Measurements from ENCODE around the gene CABLES2. TPM values are rescaled to one million over a fixed set of nuclear protein-coding genes. Genes with fewer than 3 reads are reported as not detected.

Gene CABLES2
- total and polyA plus RNA-seq, 2 of the 4 experiments (the other 2 are of a cell fraction) = 1.4 to 5.1 TPM

DNA sequence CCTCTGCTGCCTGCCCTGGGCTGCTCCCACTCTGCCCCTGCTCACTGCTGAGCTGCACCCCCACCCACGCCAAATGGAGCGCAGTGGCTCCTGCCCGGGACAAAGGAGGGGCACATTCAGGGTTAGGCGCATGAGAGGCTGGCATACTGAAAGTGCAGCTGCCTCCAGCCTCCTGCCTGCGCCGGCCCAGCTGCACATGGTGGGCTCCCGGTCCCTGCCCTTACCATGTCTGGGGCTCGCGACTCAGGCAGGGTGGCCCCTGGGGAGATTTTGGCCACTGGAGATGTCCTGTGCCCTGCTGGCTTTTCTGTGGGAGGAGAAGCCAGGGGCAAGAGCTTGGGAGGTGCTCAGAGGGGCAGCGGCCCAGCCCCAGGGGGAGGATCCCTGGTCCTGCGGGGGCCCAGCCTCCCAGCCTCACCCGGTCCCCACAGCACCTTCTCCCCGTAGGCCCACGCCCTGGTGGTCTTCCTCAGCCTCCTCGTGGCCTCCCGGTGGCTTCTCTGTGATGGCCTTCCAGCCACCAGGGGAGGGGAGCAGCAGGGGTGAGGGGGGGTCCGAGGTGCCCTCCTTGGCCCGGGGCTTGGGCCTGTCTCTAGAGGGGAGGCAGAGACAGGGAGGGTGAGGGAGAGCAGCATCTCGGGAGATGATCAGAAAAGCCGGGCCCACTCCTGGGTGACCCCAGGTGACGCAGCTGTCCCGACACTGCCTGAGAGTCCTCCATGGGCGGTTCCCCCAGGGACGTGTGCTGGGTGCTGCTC is 8.4 kb upstream of the CABLES2 start:
- intact Hi-C loops (cut with micrococcal nuclease) (no loop called here), in situ Hi-C loops (cut with MboI; ENCODE audit: low sequenced_read_pairs) (no loop called here), dilution Hi-C loops (cut with HindIII; ENCODE audit: low sequenced_read_pairs, unreplicated experiment) (no loop called here)
- H2AK9ac ChIP-seq (replicated peaks; ENCODE audit: low read depth, low read length, poor library complexity) = no peak overlapping the region
- no peaks in the 10 kb centered on the region; the same call in 1 of the 2 replicates for H4K20me1 ChIP-seq (ENCODE audit: insufficient read depth, low read length)
- BruUV-seq (replicated peaks) = no TSS peak
- TF ChIP-seq MAFK (IDR thresholded peaks at IDR 0.05; ENCODE audit: low read depth, low read length) = no peak
- TF ChIP-seq, protein P1, sequence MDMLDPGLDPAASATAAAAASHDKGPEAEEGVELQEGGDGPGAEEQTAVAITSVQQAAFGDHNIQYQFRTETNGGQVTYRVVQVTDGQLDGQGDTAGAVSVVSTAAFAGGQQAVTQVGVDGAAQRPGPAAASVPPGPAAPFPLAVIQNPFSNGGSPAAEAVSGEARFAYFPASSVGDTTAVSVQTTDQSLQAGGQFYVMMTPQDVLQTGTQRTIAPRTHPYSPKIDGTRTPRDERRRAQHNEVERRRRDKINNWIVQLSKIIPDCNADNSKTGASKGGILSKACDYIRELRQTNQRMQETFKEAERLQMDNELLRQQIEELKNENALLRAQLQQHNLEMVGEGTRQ (IDR thresholded peaks at IDR 0.05; ENCODE audit: low read depth, low read length) = no peak
- no peak for TF ChIP-seq NFE2L2 (IDR thresholded peaks at IDR 0.05; ENCODE audit: low read depth, low read length)
- no peak for TF ChIP-seq CHD1 (IDR thresholded peaks at IDR 0.05; ENCODE audit: low read depth, low read length)
- no peak for TF ChIP-seq SMC3 (IDR thresholded peaks at IDR 0.05; ENCODE audit: low read depth, low read length)
- no peak for TF ChIP-seq RFX5 (IDR thresholded peaks at IDR 0.05; ENCODE audit: low read depth, low read length)
- TF ChIP-seq BHLHE40 (IDR thresholded peaks at IDR 0.05; ENCODE audit: low read depth, low read length) = no peak
- no peak for TF ChIP-seq RAD21 (IDR thresholded peaks at IDR 0.05; ENCODE audit: low read length)
- TF ChIP-seq FOS (IDR thresholded peaks at IDR 0.05; ENCODE audit: low read depth, low read length) = no peak
- TF ChIP-seq MXI1 (IDR thresholded peaks at IDR 0.05; ENCODE audit: borderline replicate concordance, low read depth, low read length) = no peak
- TF ChIP-seq CEBPB (IDR thresholded peaks at IDR 0.05; ENCODE audit: low read depth, low read length) = no peak
- TF ChIP-seq, protein P2, sequence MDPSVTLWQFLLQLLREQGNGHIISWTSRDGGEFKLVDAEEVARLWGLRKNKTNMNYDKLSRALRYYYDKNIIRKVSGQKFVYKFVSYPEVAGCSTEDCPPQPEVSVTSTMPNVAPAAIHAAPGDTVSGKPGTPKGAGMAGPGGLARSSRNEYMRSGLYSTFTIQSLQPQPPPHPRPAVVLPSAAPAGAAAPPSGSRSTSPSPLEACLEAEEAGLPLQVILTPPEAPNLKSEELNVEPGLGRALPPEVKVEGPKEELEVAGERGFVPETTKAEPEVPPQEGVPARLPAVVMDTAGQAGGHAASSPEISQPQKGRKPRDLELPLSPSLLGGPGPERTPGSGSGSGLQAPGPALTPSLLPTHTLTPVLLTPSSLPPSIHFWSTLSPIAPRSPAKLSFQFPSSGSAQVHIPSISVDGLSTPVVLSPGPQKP (IDR thresholded peaks at IDR 0.05; ENCODE audit: borderline replicate concordance, low read depth, low read length) = no peak
- no peak for TF ChIP-seq RCOR1 (IDR thresholded peaks at IDR 0.05; ENCODE audit: insufficient replicate concordance, low read length)
- TF ChIP-seq, protein P3, sequence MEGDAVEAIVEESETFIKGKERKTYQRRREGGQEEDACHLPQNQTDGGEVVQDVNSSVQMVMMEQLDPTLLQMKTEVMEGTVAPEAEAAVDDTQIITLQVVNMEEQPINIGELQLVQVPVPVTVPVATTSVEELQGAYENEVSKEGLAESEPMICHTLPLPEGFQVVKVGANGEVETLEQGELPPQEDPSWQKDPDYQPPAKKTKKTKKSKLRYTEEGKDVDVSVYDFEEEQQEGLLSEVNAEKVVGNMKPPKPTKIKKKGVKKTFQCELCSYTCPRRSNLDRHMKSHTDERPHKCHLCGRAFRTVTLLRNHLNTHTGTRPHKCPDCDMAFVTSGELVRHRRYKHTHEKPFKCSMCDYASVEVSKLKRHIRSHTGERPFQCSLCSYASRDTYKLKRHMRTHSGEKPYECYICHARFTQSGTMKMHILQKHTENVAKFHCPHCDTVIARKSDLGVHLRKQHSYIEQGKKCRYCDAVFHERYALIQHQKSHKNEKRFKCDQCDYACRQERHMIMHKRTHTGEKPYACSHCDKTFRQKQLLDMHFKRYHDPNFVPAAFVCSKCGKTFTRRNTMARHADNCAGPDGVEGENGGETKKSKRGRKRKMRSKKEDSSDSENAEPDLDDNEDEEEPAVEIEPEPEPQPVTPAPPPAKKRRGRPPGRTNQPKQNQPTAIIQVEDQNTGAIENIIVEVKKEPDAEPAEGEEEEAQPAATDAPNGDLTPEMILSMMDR (conservative IDR thresholded peaks at IDR 0.05; ENCODE audit: low read depth, low read length) = no peak
- TF ChIP-seq MAZ (IDR thresholded peaks at IDR 0.05; ENCODE audit: borderline replicate concordance, low read depth, low read length) = no peak
- TF ChIP-seq POLR2A (IDR thresholded peaks at IDR 0.05; ENCODE audit: low read depth, low read length) = no peak
- no peaks in the 10 kb centered on the region for H3K36me3 ChIP-seq (ENCODE audit: control insufficient read depth, insufficient read depth, low read length)
- WGBS, 2 experiments (ENCODE audit: extremely low coverage in 2 of 2, insufficient read length in 1 of 2) = 75% methylated on average over 7 of the region's 24 CpGs; no CpG with 5 or more reads in 1 of the 2 experiments
- H2BK15ac ChIP-seq (ENCODE audit: low read depth, low read length) = no peak overlapping the region
- H2AK5ac ChIP-seq (ENCODE audit: low read depth, low read length) = no peak overlapping the region
- no peak overlapping the region for H2BK120ac ChIP-seq (ENCODE audit: low read depth, low read length)
- H4K91ac ChIP-seq (ENCODE audit: insufficient read depth, low read depth, low read length) = no peak overlapping the region
- H3K14ac ChIP-seq (replicated peaks; ENCODE audit: low read depth, low read length) = no peak overlapping the region
- DNase-seq (no peak), ATAC-seq (ENCODE audit: low read depth) (no peak)
- H3K4me3 ChIP-seq (ENCODE audit: insufficient read depth, low read depth, low read length) = no peak overlapping the region
- no peak overlapping the region for H2AFZ ChIP-seq (replicated peaks; ENCODE audit: low read length, poor library complexity)
- H3K4me2 ChIP-seq (ENCODE audit: low read depth, low read length) = no peak overlapping the region
- H3K18ac ChIP-seq (ENCODE audit: low read depth, low read length) = no peak overlapping the region
- no peak overlapping the region for H2BK20ac ChIP-seq (ENCODE audit: low read depth, low read length)
- no peak overlapping the region for H3K56ac ChIP-seq (ENCODE audit: extremely low read depth, insufficient read depth, low read length)
- H3K23ac ChIP-seq (ENCODE audit: low read depth, low read length) = no peak overlapping the region
- H3K9me3 ChIP-seq (ENCODE audit: control insufficient read depth, insufficient read depth, low read length) = no peaks in the 10 kb centered on the region
- H2BK5ac ChIP-seq (ENCODE audit: low read depth, low read length, poor library complexity, severe bottlenecking) = no peak overlapping the region
- no peak overlapping the region for H4K5ac ChIP-seq (ENCODE audit: low read depth, low read length)
- H3K79me1 ChIP-seq (ENCODE audit: low read depth in 1 of 2, low read length in 2 of 2) = no peaks in the 10 kb centered on the region
- CTCF ChIA-PET = no interaction called here
- no peak overlapping the region for H3K9ac ChIP-seq (ENCODE audit: low read depth, low read length)
- POLR2A ChIA-PET (ENCODE audit: unreplicated experiment) = no interaction called here
- no peaks in the 10 kb centered on the region for H3K9me1 ChIP-seq (ENCODE audit: insufficient read depth, low read length)
- H3K27ac ChIP-seq (ENCODE audit: insufficient read depth, low read length) = no peak overlapping the region
- no peaks in the 10 kb centered on the region for H3K4me1 ChIP-seq (ENCODE audit: control insufficient read depth, insufficient read depth, low read length)
- no peak overlapping the region for H4K8ac ChIP-seq (ENCODE audit: low read depth in 2 of 2, low read length in 2 of 2)
- H3K27me3 ChIP-seq (ENCODE audit: control insufficient read depth, insufficient read depth, low read length) = peaks cover 10% of the 10 kb centered on the region; the same call in 1 of the 2 replicates
- no peak overlapping the region for H3K4ac ChIP-seq (ENCODE audit: low read depth, low read length)

Measured in IMR-90 (cell line).